C4-2B (cell line): ENCODE data around the gene BCR.

Experiments
- ZFX ChIP-seq: fragments of 450-650 bp; IDR thresholded peaks from 2 replicates; pipeline ENCODE4 v1.6.1; 2017
- TF ChIP-seq, protein P1 (sequence below): fragments of 450-650 bp; conservative IDR thresholded peaks from 2 replicates; pipeline ENCODE4 v1.5.1; 2017; ENCODE audit warnings: mild to moderate bottlenecking

DNA sequence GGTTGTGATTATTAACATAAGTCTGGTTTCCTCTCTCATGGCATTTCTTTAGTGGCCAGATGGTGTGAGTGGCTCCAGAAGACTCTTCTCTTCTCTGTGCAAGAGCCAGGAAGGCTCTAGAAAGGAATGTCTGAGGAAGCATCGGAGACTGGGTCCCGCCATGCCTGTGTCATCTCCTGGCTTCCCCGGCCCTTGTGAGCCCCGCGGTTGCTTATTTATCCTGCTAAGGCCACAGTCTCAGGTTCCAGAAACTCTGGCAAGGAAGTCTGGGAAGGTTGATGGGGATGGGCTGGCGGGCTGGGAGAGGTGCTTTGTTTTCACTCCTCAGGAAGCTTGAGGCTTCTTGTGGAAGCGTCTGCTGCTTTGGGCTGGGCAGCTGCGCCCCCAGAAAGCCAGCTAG is 18.9 kb downstream of the BCR start:
- TF ChIP-seq, protein P1, sequence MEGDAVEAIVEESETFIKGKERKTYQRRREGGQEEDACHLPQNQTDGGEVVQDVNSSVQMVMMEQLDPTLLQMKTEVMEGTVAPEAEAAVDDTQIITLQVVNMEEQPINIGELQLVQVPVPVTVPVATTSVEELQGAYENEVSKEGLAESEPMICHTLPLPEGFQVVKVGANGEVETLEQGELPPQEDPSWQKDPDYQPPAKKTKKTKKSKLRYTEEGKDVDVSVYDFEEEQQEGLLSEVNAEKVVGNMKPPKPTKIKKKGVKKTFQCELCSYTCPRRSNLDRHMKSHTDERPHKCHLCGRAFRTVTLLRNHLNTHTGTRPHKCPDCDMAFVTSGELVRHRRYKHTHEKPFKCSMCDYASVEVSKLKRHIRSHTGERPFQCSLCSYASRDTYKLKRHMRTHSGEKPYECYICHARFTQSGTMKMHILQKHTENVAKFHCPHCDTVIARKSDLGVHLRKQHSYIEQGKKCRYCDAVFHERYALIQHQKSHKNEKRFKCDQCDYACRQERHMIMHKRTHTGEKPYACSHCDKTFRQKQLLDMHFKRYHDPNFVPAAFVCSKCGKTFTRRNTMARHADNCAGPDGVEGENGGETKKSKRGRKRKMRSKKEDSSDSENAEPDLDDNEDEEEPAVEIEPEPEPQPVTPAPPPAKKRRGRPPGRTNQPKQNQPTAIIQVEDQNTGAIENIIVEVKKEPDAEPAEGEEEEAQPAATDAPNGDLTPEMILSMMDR, result no peak
- no peak for TF ChIP-seq ZFX
